Mucosa of stomach (tissue), 1 donor: ENCODE results near the gene PPP1R14B.
A peak's percentile ranks its signal among the peaks of the same experiment; 100 is the strongest.

Source experiments
- H3K27me3 ChIP-seq: one replicate; pipeline ENCODE4 v1.7.0; 2013; ENCODE audit warnings: mild to moderate bottlenecking, low read length; ENCODE audit not compliant: control insufficient read depth, insufficient read depth
- H3K36me3 ChIP-seq: one replicate; pipeline ENCODE4 v1.7.0; 2013; ENCODE audit warnings: low read length; ENCODE audit not compliant: control insufficient read depth, insufficient read depth
- H3K4me1 ChIP-seq: one replicate; pipeline ENCODE4 v1.7.0; 2013; ENCODE audit warnings: mild to moderate bottlenecking, low read length; ENCODE audit not compliant: control insufficient read depth, insufficient read depth
- H3K4me3 ChIP-seq: one replicate; pipeline ENCODE4 v1.7.0; 2013; ENCODE audit warnings: low read length
- H3K9ac ChIP-seq: one replicate; pipeline ENCODE4 v1.7.0; 2013; ENCODE audit warnings: mild to moderate bottlenecking, low read length, moderate library complexity
- H3K9me3 ChIP-seq: one replicate; pipeline ENCODE4 v1.7.0; 2013; ENCODE audit warnings: mild to moderate bottlenecking, low read length, moderate library complexity; ENCODE audit not compliant: control insufficient read depth
- donor health status: Pancreatic carcinoma.

PPP1R14B gene

DNA sequence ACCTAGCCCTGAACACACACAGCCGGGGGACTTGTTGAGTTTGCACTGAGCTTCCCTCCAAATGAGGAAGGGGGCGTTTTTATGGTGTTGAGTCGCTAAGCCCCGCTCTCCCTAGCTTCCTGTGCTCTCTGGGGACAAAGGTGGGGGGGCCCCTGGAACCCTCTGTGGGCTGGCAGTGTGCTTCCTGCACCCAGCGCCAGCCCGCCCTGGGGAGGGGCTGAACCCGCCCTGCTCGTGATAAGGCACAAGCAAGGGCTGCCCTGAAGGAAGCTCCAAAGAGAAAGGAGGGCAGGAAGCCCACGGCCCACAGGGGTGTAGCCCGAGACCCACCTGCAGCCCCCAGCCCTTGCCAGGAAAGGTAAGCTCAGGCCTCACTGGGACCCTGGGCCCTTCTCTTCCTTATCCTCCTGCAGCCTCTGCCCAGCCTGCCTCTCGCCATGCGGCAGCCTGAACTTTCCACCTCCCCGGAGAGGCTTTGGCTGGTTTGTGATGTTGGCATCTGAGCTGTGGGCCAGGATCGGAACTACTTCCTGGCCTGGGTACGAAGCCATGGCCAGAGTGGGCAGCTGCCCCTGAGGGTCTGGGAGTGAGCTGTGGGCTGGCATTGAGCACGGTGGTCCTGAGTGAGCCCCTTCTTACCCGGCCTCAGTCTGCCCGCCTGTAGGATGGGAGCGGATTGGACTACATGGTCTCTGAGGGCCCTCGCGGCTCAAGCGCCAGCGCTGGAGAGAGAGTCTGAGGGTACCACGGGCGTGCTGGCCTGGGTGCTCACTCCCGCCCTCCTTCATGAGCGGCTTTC lies 40.1 kb downstream of the PPP1R14B start, which contains the start of gene FERMT3:
Gene FERMT3, plus strand, starts transcription at position 265 of the 799 bp plus-strand sequence. CDS start 644 bp downstream, outside the sequence.
- no peaks in the 10 kb centered on the region for H3K9me3 ChIP-seq
- H3K27me3 ChIP-seq = no peaks in the 10 kb centered on the region
- peak within 1 kb of the TSS; percentile 84 for H3K9ac ChIP-seq
- peaks cover 12% of the 10 kb centered on the region for H3K36me3 ChIP-seq
- H3K4me3 ChIP-seq = peak within 1 kb of the TSS; percentile 77
- H3K4me1 ChIP-seq = peaks cover 45% of the 10 kb centered on the region

DNA sequence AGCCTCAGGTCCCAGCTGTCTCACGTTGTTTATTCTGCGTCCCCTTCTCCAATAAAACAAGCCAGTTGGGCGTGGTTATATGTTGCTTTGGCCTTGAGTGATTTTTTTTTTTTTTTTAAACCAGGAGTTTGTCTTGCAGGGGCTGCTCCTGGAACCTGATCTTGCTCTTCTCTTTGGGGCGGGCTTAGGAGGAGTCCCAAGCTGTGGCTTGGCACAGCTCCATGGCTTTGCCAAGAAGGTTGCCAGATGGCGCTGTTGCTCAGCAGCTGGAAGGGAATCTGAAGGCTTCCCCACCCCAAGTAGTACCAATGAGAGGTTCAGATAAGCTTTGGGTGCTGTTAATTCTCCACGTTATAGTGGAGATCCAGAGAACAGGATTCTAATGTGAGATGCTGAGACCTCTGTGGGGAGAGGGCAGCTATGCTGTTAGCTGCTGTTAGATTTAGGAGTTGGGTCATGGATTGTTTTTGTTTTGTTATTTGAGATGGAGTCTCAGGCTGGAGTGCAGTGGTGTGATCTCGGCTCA lies 42.2 kb downstream of the PPP1R14B start:
- Histone ChIP-seq H3K4me1 (peaks cover 45% of the 10 kb centered on the region), H3K9me3 (no peaks in the 10 kb centered on the region), H3K36me3 (peaks cover 19% of the 10 kb centered on the region), H3K4me3 (no peak overlapping the region), H3K9ac (no peak overlapping the region), H3K27me3 (no peaks in the 10 kb centered on the region)

GRCh38 chr11:64204080-64204440 lies 42.7 kb downstream of the PPP1R14B start:
- H3K4me1 ChIP-seq = peaks cover 45% of the 10 kb centered on the region
- peaks cover 19% of the 10 kb centered on the region for H3K36me3 ChIP-seq
- no peaks in the 10 kb centered on the region for H3K9me3 ChIP-seq
- no peak overlapping the region for H3K9ac ChIP-seq
- H3K4me3 ChIP-seq = no peak overlapping the region
- H3K27me3 ChIP-seq = no peaks in the 10 kb centered on the region

DNA sequence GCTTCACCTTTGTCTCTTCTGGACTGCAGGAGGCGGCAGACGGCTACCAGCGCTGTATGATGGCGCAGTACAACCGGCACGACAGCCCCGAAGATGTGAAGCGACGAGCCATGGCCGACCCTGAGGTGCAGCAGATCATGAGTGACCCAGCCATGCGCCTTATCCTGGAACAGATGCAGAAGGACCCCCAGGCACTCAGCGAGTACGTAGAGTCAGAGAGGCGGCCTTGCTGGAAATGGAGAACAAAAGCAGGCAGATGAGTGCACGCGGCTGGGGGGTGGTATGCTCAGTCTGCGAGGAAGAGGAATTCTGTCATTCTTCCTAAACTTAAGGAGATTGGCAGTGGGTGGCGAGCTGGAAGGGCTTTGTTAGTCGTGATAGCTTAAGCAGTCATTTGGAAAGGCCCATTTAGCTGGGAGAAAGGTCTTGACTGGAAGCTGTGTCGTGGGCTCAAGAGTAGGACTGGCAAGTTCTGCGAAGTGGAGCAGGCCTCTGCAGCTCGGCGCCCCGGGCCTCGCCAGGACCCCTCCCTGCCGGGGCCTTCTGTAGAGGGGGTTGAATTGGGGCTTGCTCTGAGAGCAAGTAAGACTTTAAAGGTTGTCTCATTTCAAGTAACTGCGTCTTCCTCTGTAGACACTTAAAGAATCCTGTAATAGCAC lies 43.2 kb downstream of the PPP1R14B start:
- Histone ChIP-seq H3K9me3 (no peaks in the 10 kb centered on the region), H3K9ac (no peak overlapping the region), H3K4me3 (no peak overlapping the region), H3K27me3 (no peaks in the 10 kb centered on the region), H3K4me1 (peaks cover 43% of the 10 kb centered on the region), H3K36me3 (peaks cover 19% of the 10 kb centered on the region)

- no peaks in the 10 kb centered on the region for H3K9me3 ChIP-seq
- peaks cover 19% of the 10 kb centered on the region for H3K36me3 ChIP-seq
- no peak overlapping the region for H3K4me3 ChIP-seq
- no peaks in the 10 kb centered on the region for H3K27me3 ChIP-seq
- H3K9ac ChIP-seq = no peak overlapping the region
- H3K4me1 ChIP-seq = peaks cover 37% of the 10 kb centered on the region
Observed at GRCh38 chr11:64202992-64203391, 43.8 kb downstream of the PPP1R14B start.

DNA sequence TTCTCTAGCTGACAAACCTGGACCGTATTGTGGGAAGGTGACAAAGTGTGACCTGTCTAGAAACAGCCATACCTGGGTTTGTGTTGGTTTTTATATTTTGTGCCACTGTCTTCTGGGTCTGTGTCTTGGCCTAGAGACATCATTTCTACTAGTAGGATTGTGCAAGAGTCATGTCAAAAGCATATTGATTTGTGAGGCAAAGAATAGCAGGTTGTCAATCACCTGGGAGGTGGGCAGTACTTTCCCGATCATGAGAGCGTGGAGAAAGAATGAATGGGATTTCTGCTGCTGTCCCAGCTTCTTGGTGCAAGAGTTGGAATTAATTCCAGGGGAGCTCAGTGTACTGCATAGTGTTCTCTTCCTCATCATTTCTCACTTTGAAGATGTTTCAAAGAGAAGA lies 45.2 kb downstream of the PPP1R14B start:
- H3K4me3 ChIP-seq = no peak overlapping the region
- no peak overlapping the region for H3K9ac ChIP-seq
- no peaks in the 10 kb centered on the region for H3K9me3 ChIP-seq
- peaks cover 28% of the 10 kb centered on the region for H3K36me3 ChIP-seq
- peaks cover 23% of the 10 kb centered on the region for H3K4me1 ChIP-seq
- no peaks in the 10 kb centered on the region for H3K27me3 ChIP-seq

DNA sequence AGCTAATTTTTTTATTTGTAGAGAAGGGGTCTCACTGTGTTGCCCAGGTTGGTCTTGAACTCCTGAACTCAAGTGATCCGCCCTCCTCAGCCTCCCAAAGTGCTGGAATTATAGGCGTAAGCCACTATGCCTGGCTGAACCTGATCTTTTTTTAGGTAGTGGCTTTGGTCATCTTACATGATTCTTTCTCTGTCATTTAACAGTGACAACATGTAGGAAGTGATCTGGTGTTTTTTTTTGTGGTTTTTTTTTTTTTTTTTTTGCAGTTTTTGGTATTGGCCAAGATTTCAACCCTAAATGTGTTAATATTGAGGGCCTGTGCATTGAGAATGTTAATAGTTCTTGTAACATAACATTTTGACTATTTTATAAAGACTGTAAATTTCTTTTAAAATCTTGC lies 48.2 kb downstream of the PPP1R14B start:
- no peak overlapping the region for H3K4me3 ChIP-seq
- no peak overlapping the region for H3K9ac ChIP-seq
- H3K27me3 ChIP-seq = no peaks in the 10 kb centered on the region
- no peaks in the 10 kb centered on the region for H3K4me1 ChIP-seq
- H3K9me3 ChIP-seq = no peaks in the 10 kb centered on the region
- H3K36me3 ChIP-seq = peaks cover 29% of the 10 kb centered on the region

DNA sequence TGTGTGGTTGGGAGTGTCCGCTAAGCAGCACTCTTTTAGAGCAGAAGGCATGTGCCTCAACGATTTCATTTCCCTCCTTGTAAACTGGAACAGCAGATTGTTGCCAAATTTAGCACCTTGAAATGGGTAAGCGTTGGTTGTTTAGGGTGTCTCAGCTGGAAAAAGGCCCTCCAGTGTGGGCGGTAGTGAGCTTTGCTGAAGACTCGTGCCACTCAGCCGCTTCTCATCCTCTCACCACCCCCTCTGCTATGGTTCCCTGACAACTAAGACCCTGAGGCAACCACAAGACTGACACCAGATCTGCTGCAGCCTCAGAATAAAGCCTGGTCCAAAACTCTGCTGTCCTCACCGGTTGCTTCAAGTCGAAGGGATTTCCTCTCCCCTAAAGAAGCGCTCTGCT lies 50.1 kb downstream of the PPP1R14B start:
- H3K36me3 ChIP-seq = peaks cover 28% of the 10 kb centered on the region
- H3K9ac ChIP-seq = no peak overlapping the region
- no peak overlapping the region for H3K4me3 ChIP-seq
- H3K4me1 ChIP-seq = no peaks in the 10 kb centered on the region
- no peaks in the 10 kb centered on the region for H3K27me3 ChIP-seq
- H3K9me3 ChIP-seq = no peaks in the 10 kb centered on the region
